ENCODE data around the gene LTK.

LTK gene

GRCh38 chr15:41503669-41504010 lies 10.0 kb downstream of the LTK start:
- no peak overlapping the region for H2AFZ ChIP-seq (ENCODE audit: low read depth, low read length)

DNA sequence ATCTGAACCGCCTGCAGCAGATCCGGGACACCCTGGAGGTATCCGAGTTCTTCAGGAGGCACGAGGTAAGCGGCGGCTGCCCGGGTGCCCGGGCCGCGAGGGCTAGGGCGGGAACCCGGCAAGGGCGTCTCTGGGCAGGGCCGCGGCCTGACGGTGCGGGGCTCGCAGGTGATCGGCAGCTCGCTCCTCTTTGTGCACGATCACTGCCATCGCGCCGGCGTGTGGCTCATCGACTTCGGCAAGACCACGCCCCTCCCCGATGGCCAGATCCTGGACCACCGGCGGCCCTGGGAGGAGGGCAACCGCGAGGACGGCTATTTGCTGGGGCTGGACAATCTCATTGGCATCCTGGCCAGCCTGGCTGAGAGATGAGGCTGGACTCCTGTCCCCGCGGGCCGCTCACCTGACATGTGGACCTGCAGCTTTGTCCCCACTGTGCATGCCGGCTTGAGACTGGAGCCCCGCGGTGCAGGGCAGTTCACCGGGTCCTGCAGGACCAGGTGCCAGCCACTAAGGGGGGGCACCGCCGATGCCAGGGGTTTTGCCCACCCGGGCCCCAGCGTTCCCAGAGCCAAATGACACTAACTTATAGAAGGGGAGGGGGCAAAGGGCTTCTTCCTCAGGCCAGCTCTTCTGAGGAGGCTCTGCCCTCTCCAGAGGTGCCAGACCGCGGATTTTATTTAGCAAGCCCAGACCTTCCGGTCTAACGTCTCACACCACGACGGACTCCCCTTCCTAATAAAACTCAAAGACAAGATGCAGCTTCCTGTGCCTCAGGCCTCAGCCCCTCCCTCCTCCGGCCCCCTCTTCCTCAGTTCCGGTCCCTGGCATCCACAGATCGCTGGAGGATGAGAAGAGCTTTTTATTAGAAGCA lies 10.6 kb downstream of the LTK start:
- Histone ChIP-seq H3K4me3 (ENCODE audit: low read length) (no peak overlapping the region), H3K4me2 (ENCODE audit: low read length) (no peak overlapping the region), H3K9me3 (ENCODE audit: insufficient read depth, low read length) (no peaks in the 10 kb centered on the region), H3K79me2 (ENCODE audit: low read length) (no peaks in the 10 kb centered on the region), H3K9ac (ENCODE audit: low read length) (no peak overlapping the region), H3K4me1 (ENCODE audit: low read length) (no peaks in the 10 kb centered on the region), H3K36me3 (replicated peaks; ENCODE audit: low read depth, low read length) (no peaks in the 10 kb centered on the region), H3K27me3 (ENCODE audit: low read depth, low read length) (no peaks in the 10 kb centered on the region), H2AFZ (ENCODE audit: low read depth, low read length) (no peak overlapping the region), H3K27ac (ENCODE audit: low read length) (no peak overlapping the region), H4K20me1 (ENCODE audit: insufficient read depth, low read length) (no peaks in the 10 kb centered on the region)
- TF ChIP-seq EZH2phosphoT487 (IDR thresholded peaks at IDR 0.05; ENCODE audit: low read depth) (no peak), CTCF (IDR thresholded peaks at IDR 0.05; ENCODE audit: low read depth, low read length) (no peak)

More at GRCh38 chr15:41503669-41504010, 10.0 kb downstream of the LTK start:
- Histone ChIP-seq H3K36me3 (replicated peaks; ENCODE audit: low read depth, low read length) (no peaks in the 10 kb centered on the region), H3K27me3 (ENCODE audit: low read depth, low read length) (no peaks in the 10 kb centered on the region), H4K20me1 (ENCODE audit: insufficient read depth, low read length) (no peaks in the 10 kb centered on the region), H3K9me3 (ENCODE audit: insufficient read depth, low read length) (no peaks in the 10 kb centered on the region), H3K4me1 (ENCODE audit: low read length) (no peaks in the 10 kb centered on the region), H3K9ac (ENCODE audit: low read length) (no peak overlapping the region), H3K4me2 (ENCODE audit: low read length) (no peak overlapping the region), H3K4me3 (ENCODE audit: low read length) (no peak overlapping the region), H3K27ac (ENCODE audit: low read length) (no peak overlapping the region), H3K79me2 (ENCODE audit: low read length) (no peaks in the 10 kb centered on the region)
- no peak for TF ChIP-seq EZH2phosphoT487 (IDR thresholded peaks at IDR 0.05; ENCODE audit: low read depth)
- TF ChIP-seq CTCF (IDR thresholded peaks at IDR 0.05; ENCODE audit: low read depth, low read length), result no peak

- Histone ChIP-seq H2AFZ (ENCODE audit: low read depth, low read length) (no peak overlapping the region), H3K9me3 (ENCODE audit: insufficient read depth, low read length) (no peaks in the 10 kb centered on the region)
These were observed 11.5 kb downstream of the LTK start for GRCh38 chr15:41501931-41502794.

More at GRCh38 chr15:41501931-41502794, 11.5 kb downstream of the LTK start:
- Histone ChIP-seq H3K27me3 (ENCODE audit: low read depth, low read length) (no peaks in the 10 kb centered on the region), H3K4me2 (ENCODE audit: low read length) (no peak overlapping the region), H4K20me1 (ENCODE audit: insufficient read depth, low read length) (no peaks in the 10 kb centered on the region), H3K9ac (ENCODE audit: low read length) (no peak overlapping the region), H3K79me2 (ENCODE audit: low read length) (no peaks in the 10 kb centered on the region), H3K36me3 (replicated peaks; ENCODE audit: low read depth, low read length) (no peaks in the 10 kb centered on the region), H3K4me1 (ENCODE audit: low read length) (no peaks in the 10 kb centered on the region), H3K4me3 (ENCODE audit: low read length) (no peak overlapping the region), H3K27ac (ENCODE audit: low read length) (no peak overlapping the region)
- TF ChIP-seq EZH2phosphoT487 (IDR thresholded peaks at IDR 0.05; ENCODE audit: low read depth), result no peak
- TF ChIP-seq CTCF (IDR thresholded peaks at IDR 0.05; ENCODE audit: low read depth, low read length), result no peak
